CD4-positive, alpha-beta memory T cell (primary cell): ENCODE data around the gene RARG. TPM values are rescaled to one million over a fixed set of nuclear protein-coding genes. Genes with fewer than 3 reads are reported as not detected.

Experiments used
- CTCF ChIA-PET: fragments of 350-600 bp; sonication (Branson Sonifier 250); formaldehyde crosslinking; loops from one replicate; lab custom pipeline; 2021; ENCODE audit warnings: inconsistent platforms; ENCODE audit not compliant: partially characterized antibody; lab: Charles Lee
- POLR2A ChIA-PET: fragments of 350-600 bp; sonication (Branson Sonifier 250); formaldehyde crosslinking; loops from one replicate; lab custom pipeline; 2021; ENCODE audit not compliant: partially characterized antibody; lab: Charles Lee
- DNase-seq, 5 donors: peaks; one replicate each; pipeline versions ENCODE4 v3.0.0 to v3.0.0-alpha.2; 2020 to 2022; ENCODE audit warnings: mixed read lengths in 1 of 5
- H3K27ac ChIP-seq: one replicate; pipeline ENCODE4 v1.7.0; 2013; ENCODE audit warnings: low read depth, low read length
- H3K27me3 ChIP-seq: 2 replicates; pipeline ENCODE4 v1.7.0; 2013; ENCODE audit warnings: mild to moderate bottlenecking, low read length, moderate library complexity; ENCODE audit not compliant: insufficient read depth
- H3K36me3 ChIP-seq: 2 replicates; pipeline ENCODE4 v1.7.0; 2013; ENCODE audit warnings: mild to moderate bottlenecking, low read length, moderate library complexity; ENCODE audit not compliant: insufficient read depth
- H3K4me1 ChIP-seq: 2 replicates; pipeline ENCODE4 v1.7.0; 2013; ENCODE audit warnings: mild to moderate bottlenecking, low read length, moderate library complexity; ENCODE audit not compliant: insufficient read depth
- H3K4me3 ChIP-seq, 2 donors: one replicate each; pipeline ENCODE4 v1.7.0; 2013; ENCODE audit warnings: low read length in 2 of 2, mild to moderate bottlenecking in 1 of 2
- H3K9me3 ChIP-seq, 2 donors: one replicate each; pipeline ENCODE4 v1.7.0; 2013; ENCODE audit warnings: low read length in 2 of 2, control low read depth in 1 of 2; ENCODE audit not compliant: control insufficient read depth in 1 of 2
- H3K27ac Mint-ChIP-seq, 7 donors: one replicate each; pipeline ENCODE4 v1.8.0; 2020 to 2021; ENCODE audit warnings: mixed read lengths in 7 of 7, mild to moderate bottlenecking in 6 of 7, inconsistent platforms in 3 of 7, moderate library complexity in 3 of 7
- H3K27me3 Mint-ChIP-seq, 2 donors: one replicate each; pipeline ENCODE4 v1.8.0; 2020 to 2021; ENCODE audit warnings: mixed read lengths in 2 of 2
- H3K36me3 Mint-ChIP-seq, 2 donors: one replicate each; pipeline ENCODE4 v1.8.0; 2020 to 2021; ENCODE audit warnings: mixed read lengths in 2 of 2, inconsistent platforms in 1 of 2, mild to moderate bottlenecking in 1 of 2
- H3K4me1 Mint-ChIP-seq, 4 donors: one replicate each; pipeline ENCODE4 v1.8.0; 2020 to 2021; ENCODE audit warnings: mixed read lengths in 4 of 4, mild to moderate bottlenecking in 1 of 4
- H3K4me3 Mint-ChIP-seq, 8 donors: one replicate each; pipeline ENCODE4 v1.8.0; 2020 to 2021; ENCODE audit warnings: mixed read lengths in 8 of 8, mild to moderate bottlenecking in 7 of 8, moderate library complexity in 6 of 8, inconsistent platforms in 3 of 8
- H3K9me3 Mint-ChIP-seq, 8 donors: one replicate each; pipeline ENCODE4 v1.8.0; 2020 to 2021; ENCODE audit warnings: mixed read lengths in 8 of 8, mild to moderate bottlenecking in 5 of 8, inconsistent platforms in 3 of 8, moderate library complexity in 1 of 8
- intact Hi-C: fragments of 100-400 bp; cut with micrococcal nuclease; formaldehyde crosslinking; loops from one replicate; pipeline ENCODE4 v1.15.1; 2023
- polyA plus RNA-seq, 2 donors: library from polyadenylated mRNA; unstranded; fragments of 300-500 nt; fragmentation: Illumina TruSeq; gene quantifications; one replicate each; pipeline ENCODE4 v1.2.3, GENCODE V29; 2021
- total RNA-seq, 2 experiments: library from RNA; stranded (reverse); gene quantifications; one replicate each; pipeline ENCODE4 v1.2.3, GENCODE V29; 2021

Gene RARG
- total and polyA plus RNA-seq, 4 experiments from 2014 or later = 13.2 to 86.0 (median 54.9) TPM

- Histone ChIP-seq H3K9me3 (no peaks in the 10 kb centered on the region), H3K36me3 (peaks cover 3% of the 10 kb centered on the region), H3K4me3 (no peak overlapping the region), H3K27me3 (no peaks in the 10 kb centered on the region), H3K27ac (no peak overlapping the region), H3K4me1 (peaks cover 90% of the 10 kb centered on the region)
- Mint-ChIP-seq H3K36me3 (peaks cover 5 to 17% of the 10 kb centered on the region in 2 donors), H3K4me3 (peak overlapping the region in 4 of 8 donors; percentile 7 to 66 (median 46)), H3K4me1 (peaks cover 55 to 92% (median 74%) of the 10 kb centered on the region in 4 donors), H3K27me3 (no peaks in the 10 kb centered on the region), H3K9me3 (no peaks in the 10 kb centered on the region), H3K27ac (peak overlapping the region; percentile 38 to 98 (median 79))
- no peak for DNase-seq
- ChIA-PET CTCF (interaction anchor here (1.2 kb wide), 1 partner anchor 25 kb away, joined by 5 read pairs; a partner anchor contains a TSS), POLR2A (interaction anchor here (1.0 to 1.5 kb wide), 2 partner anchors 16 to 23 kb away, joined by 3 read pairs; a partner anchor contains a TSS)
- intact Hi-C loops = no loop called here
Measured at GRCh38 chr12:53226815-53227214, 5.2 kb downstream of the RARG start.

GRCh38 chr12:53225635-53226424, 6.2 kb downstream of the RARG start:
- CTCF ChIA-PET = interaction anchor here (1.2 to 1.3 kb wide), 2 partner anchors 10 to 26 kb away, joined by 3 to 5 read pairs; a partner anchor contains a TSS
- H3K27ac Mint-ChIP-seq = peak overlapping the region; percentile 82 to 97 (median 94)
- Histone ChIP-seq H3K36me3 (peaks cover 3% of the 10 kb centered on the region), H3K4me3 (no peak overlapping the region), H3K4me1 (peaks cover 84% of the 10 kb centered on the region), H3K27me3 (no peaks in the 10 kb centered on the region), H3K27ac (peak overlapping the region; percentile 98), H3K9me3 (no peaks in the 10 kb centered on the region)
- H3K27me3 Mint-ChIP-seq = no peaks in the 10 kb centered on the region
- H3K4me1 Mint-ChIP-seq = peaks cover 53 to 92% (median 71%) of the 10 kb centered on the region in 4 donors
- intact Hi-C loops = no loop called here
- H3K4me3 Mint-ChIP-seq = peak overlapping the region in 5 of 8 donors; percentile 62 to 82 (median 64)
- no peaks in the 10 kb centered on the region for H3K9me3 Mint-ChIP-seq
- POLR2A ChIA-PET = interaction anchor here (1.0 to 16.2 kb wide), 3 partner anchors 11 to 24 kb away, joined by 3 to 333 read pairs (median 175); partner anchors contain the start of genes ITGB7 and RARG
- peaks cover 5 to 21% of the 10 kb centered on the region in 2 donors for H3K36me3 Mint-ChIP-seq
- no peak for DNase-seq

GRCh38 chr12:53224897-53225634, 6.9 kb downstream of the RARG start:
- H3K27me3 ChIP-seq = no peaks in the 10 kb centered on the region
- peaks cover 3% of the 10 kb centered on the region for H3K36me3 ChIP-seq
- peak overlapping the region; percentile 98 for H3K27ac ChIP-seq
- H3K9me3 ChIP-seq = no peaks in the 10 kb centered on the region
- no peak overlapping the region for H3K4me3 ChIP-seq
- H3K36me3 Mint-ChIP-seq = peaks cover 5 to 26% of the 10 kb centered on the region in 2 donors
- CTCF ChIA-PET = interaction anchor here (1.2 to 1.3 kb wide), 2 partner anchors 9 to 42 kb away, joined by 3 read pairs; no protein-coding TSS in a partner anchor
- no peak for DNase-seq
- H3K4me1 Mint-ChIP-seq = peaks cover 50 to 90% (median 69%) of the 10 kb centered on the region in 4 donors
- peaks cover 78% of the 10 kb centered on the region for H3K4me1 ChIP-seq
- POLR2A ChIA-PET = interaction anchor here (2.9 to 16.2 kb wide), 3 partner anchors 12 to 27 kb away, joined by 13 to 333 read pairs (median 175); partner anchors contain the start of genes ITGB7 and RARG
- no peaks in the 10 kb centered on the region for H3K27me3 Mint-ChIP-seq
- peak overlapping the region; percentile 83 to 97 (median 94) for H3K27ac Mint-ChIP-seq
- H3K4me3 Mint-ChIP-seq = peak overlapping the region in 7 of 8 donors; percentile 9 to 82 (median 64)
- intact Hi-C loops = no loop called here
- no peaks in the 10 kb centered on the region for H3K9me3 Mint-ChIP-seq

- Histone ChIP-seq H3K4me3 (peak overlapping the region in 1 of 2 donors; percentile 37), H3K27me3 (no peaks in the 10 kb centered on the region), H3K4me1 (peaks cover 72% of the 10 kb centered on the region), H3K36me3 (peaks cover 3% of the 10 kb centered on the region), H3K9me3 (no peaks in the 10 kb centered on the region), H3K27ac (peak overlapping the region; percentile 98)
- peaks cover 5 to 31% of the 10 kb centered on the region in 2 donors for H3K36me3 Mint-ChIP-seq
- peak overlapping the region; percentile 91 to 97 (median 94) for H3K27ac Mint-ChIP-seq
- peaks cover 50 to 88% (median 66%) of the 10 kb centered on the region in 4 donors for H3K4me1 Mint-ChIP-seq
- no peaks in the 10 kb centered on the region for H3K9me3 Mint-ChIP-seq
- ChIA-PET CTCF (interaction anchor here (0.9 to 1.9 kb wide), 4 partner anchors 8 to 43 kb away, joined by 3 to 7 read pairs (median 3); no protein-coding TSS in a partner anchor), POLR2A (interaction anchor here (0.6 to 16.2 kb wide), 8 partner anchors 13 to 276 kb away, joined by 3 to 333 read pairs (median 4); partner anchors contain the start of genes ESPL1, ITGB7, RARG and TARBP2)
- peak overlapping the region; percentile 53 to 82 (median 68) for H3K4me3 Mint-ChIP-seq
- peak in 1 of 5 donors; percentile 63 for DNase-seq
- intact Hi-C loops = no loop called here
- no peaks in the 10 kb centered on the region for H3K27me3 Mint-ChIP-seq
Measured at GRCh38 chr12:53224061-53224896, 7.7 kb downstream of the RARG start.

- peak overlapping the region; percentile 85 to 97 (median 94) for H3K27ac Mint-ChIP-seq
- ChIA-PET CTCF (interaction anchor here (0.6 to 1.9 kb wide), 7 partner anchors 9 to 63 kb away, joined by 3 to 7 read pairs (median 3); no protein-coding TSS in a partner anchor), POLR2A (interaction anchor here (0.6 to 16.2 kb wide), 9 partner anchors 14 to 277 kb away, joined by 3 to 333 read pairs (median 4); partner anchors contain the start of genes ESPL1, ITGB7, RARG and TARBP2)
- H3K36me3 Mint-ChIP-seq = peaks cover 5 to 35% of the 10 kb centered on the region in 2 donors
- Histone ChIP-seq H3K27ac (peak overlapping the region; percentile 98), H3K9me3 (no peaks in the 10 kb centered on the region), H3K4me1 (peaks cover 71% of the 10 kb centered on the region), H3K36me3 (peaks cover 3% of the 10 kb centered on the region), H3K4me3 (peak overlapping the region in 1 of 2 donors; percentile 37), H3K27me3 (no peaks in the 10 kb centered on the region)
- intact Hi-C loops = no loop called here
- H3K9me3 Mint-ChIP-seq = no peaks in the 10 kb centered on the region
- no peaks in the 10 kb centered on the region for H3K27me3 Mint-ChIP-seq
- DNase-seq = peak in 3 of 5 donors; percentile 40 to 67 (median 47)
- H3K4me3 Mint-ChIP-seq = peak overlapping the region; percentile 67 to 82 (median 73)
- H3K4me1 Mint-ChIP-seq = peaks cover 52 to 88% (median 66%) of the 10 kb centered on the region in 4 donors
Measured at GRCh38 chr12:53223389-53224060, 8.5 kb downstream of the RARG start.
